ENCODE measurements around the gene FAM107B. TPM values are rescaled to one million over a fixed set of nuclear protein-coding genes. Genes with fewer than 3 reads are reported as not detected.
"Not testable (repeated sequence)": the region's sequence is repeated elsewhere in the genome, so short reads cannot be mapped to it uniquely, and the experiment has no call there.

The FAM107B gene
- total RNA-seq, 1 experiment from 2014 or later: 144 TPM

GRCh38 chr10:14691359-14691758 lies 83.3 kb downstream of the FAM107B start:
- no peak for DNase-seq
- TF ChIP-seq EZH2 (IDR thresholded peaks at IDR 0.05; ENCODE audit: low read depth) (no peak), CTCF (conservative IDR thresholded peaks at IDR 0.05) (no peak)
- Histone ChIP-seq H3F3A (ENCODE audit: insufficient read depth, low read depth) (peaks cover 9% of the 10 kb centered on the region; the same call in 1 of the 2 replicates), H2AFZ (no peak overlapping the region), H3K27ac (no peak overlapping the region), H3K9me2 (ENCODE audit: insufficient read depth) (no peaks in the 10 kb centered on the region), H3K9me3 (ENCODE audit: insufficient read depth, low read depth) (no peaks in the 10 kb centered on the region), H3K4me2 (no peak overlapping the region), H3K4me1 (replicated peaks; ENCODE audit: insufficient read depth) (peaks cover 14% of the 10 kb centered on the region), H3K36me3 (ENCODE audit: low read depth) (no peaks in the 10 kb centered on the region), H4K20me1 (ENCODE audit: insufficient read depth) (no peaks in the 10 kb centered on the region), H3K4me3 (no peak overlapping the region), H3K27me3 (ENCODE audit: insufficient read depth, low read depth) (no peaks in the 10 kb centered on the region), H3K79me2 (ENCODE audit: low read depth) (no peaks in the 10 kb centered on the region)
- intact Hi-C loops (cut with micrococcal nuclease; ENCODE audit: unreplicated experiment): no loop called here
- no TSS peak for BruUV-seq (replicated peaks)
- POLR2A ChIA-PET (ENCODE audit: unreplicated experiment): no interaction called here
- CTCF ChIA-PET: no interaction called here

- CTCF ChIA-PET: no interaction called here
- H3K36me3 ChIP-seq (ENCODE audit: low read depth): no peaks in the 10 kb centered on the region
- no peak overlapping the region for H2AFZ ChIP-seq
- H3K4me3 ChIP-seq: no peak overlapping the region
- BruUV-seq (replicated peaks): no TSS peak
- POLR2A ChIA-PET (ENCODE audit: unreplicated experiment): no interaction called here
- peaks cover 14% of the 10 kb centered on the region for H3K4me1 ChIP-seq (replicated peaks; ENCODE audit: insufficient read depth)
- no peaks in the 10 kb centered on the region for H3K27me3 ChIP-seq (ENCODE audit: insufficient read depth, low read depth)
- H4K20me1 ChIP-seq (ENCODE audit: insufficient read depth): no peaks in the 10 kb centered on the region
- peaks cover 10% of the 10 kb centered on the region; the same call in 1 of the 2 replicates for H3F3A ChIP-seq (ENCODE audit: insufficient read depth, low read depth)
- DNase-seq: no peak
- H3K9me3 ChIP-seq (ENCODE audit: insufficient read depth, low read depth): no peaks in the 10 kb centered on the region
- no peaks in the 10 kb centered on the region for H3K9me2 ChIP-seq (ENCODE audit: insufficient read depth)
- TF ChIP-seq CTCF (conservative IDR thresholded peaks at IDR 0.05): no peak
- TF ChIP-seq EZH2 (IDR thresholded peaks at IDR 0.05; ENCODE audit: low read depth): no peak
- H3K27ac ChIP-seq: no peak overlapping the region
- no peaks in the 10 kb centered on the region for H3K79me2 ChIP-seq (ENCODE audit: low read depth)
- intact Hi-C loops (cut with micrococcal nuclease; ENCODE audit: unreplicated experiment): no loop called here
- no peak overlapping the region for H3K4me2 ChIP-seq
Measured at GRCh38 chr10:14688606-14689005, 86.1 kb downstream of the FAM107B start.

- DNase-seq; H3F3A ChIP-seq (ENCODE audit: insufficient read depth, low read depth); H3K9me3 ChIP-seq (ENCODE audit: insufficient read depth, low read depth); H3K4me2 ChIP-seq; H3K9me2 ChIP-seq (ENCODE audit: insufficient read depth); POLR2A ChIA-PET (ENCODE audit: unreplicated experiment); H2AFZ ChIP-seq; H3K4me3 ChIP-seq; H3K27me3 ChIP-seq (ENCODE audit: insufficient read depth, low read depth); H4K20me1 ChIP-seq (ENCODE audit: insufficient read depth); CTCF ChIA-PET; BruUV-seq (replicated peaks); intact Hi-C loops (cut with micrococcal nuclease; ENCODE audit: unreplicated experiment); H3K36me3 ChIP-seq (ENCODE audit: low read depth); H3K27ac ChIP-seq; H3K79me2 ChIP-seq (ENCODE audit: low read depth): not testable (repeated sequence)
- peaks cover 14% of the 10 kb centered on the region for H3K4me1 ChIP-seq (replicated peaks; ENCODE audit: insufficient read depth)
Measured at GRCh38 chr10:14688189-14688588, 86.5 kb downstream of the FAM107B start.

GRCh38 chr10:14687340-14687739 lies 87.4 kb downstream of the FAM107B start:
- no peaks in the 10 kb centered on the region for H3K9me2 ChIP-seq (ENCODE audit: insufficient read depth)
- no peaks in the 10 kb centered on the region for H4K20me1 ChIP-seq (ENCODE audit: insufficient read depth)
- H3K36me3 ChIP-seq (ENCODE audit: low read depth): no peaks in the 10 kb centered on the region
- TF ChIP-seq CTCF (conservative IDR thresholded peaks at IDR 0.05) (no peak), EZH2 (IDR thresholded peaks at IDR 0.05; ENCODE audit: low read depth) (no peak)
- H3K27ac ChIP-seq: no peak overlapping the region
- intact Hi-C loops (cut with micrococcal nuclease; ENCODE audit: unreplicated experiment): no loop called here
- H3K79me2 ChIP-seq (ENCODE audit: low read depth): no peaks in the 10 kb centered on the region
- peaks cover 10% of the 10 kb centered on the region; the same call in 1 of the 2 replicates for H3F3A ChIP-seq (ENCODE audit: insufficient read depth, low read depth)
- no peak overlapping the region for H3K4me3 ChIP-seq
- H3K4me1 ChIP-seq (replicated peaks; ENCODE audit: insufficient read depth): peaks cover 14% of the 10 kb centered on the region
- DNase-seq: peak in 1 of 2 experiments; percentile 42
- POLR2A ChIA-PET (ENCODE audit: unreplicated experiment): interaction anchor here (0.6 kb wide), 1 partner anchor 23 kb away, joined by 4 read pairs; no protein-coding TSS in a partner anchor
- BruUV-seq (replicated peaks): no TSS peak
- H3K9me3 ChIP-seq (ENCODE audit: insufficient read depth, low read depth): no peaks in the 10 kb centered on the region
- peak overlapping the region; percentile 36; the same call in 1 of the 2 replicates for H3K4me2 ChIP-seq
- no peak overlapping the region for H2AFZ ChIP-seq
- CTCF ChIA-PET: interaction anchor here (0.6 kb wide), 1 partner anchor 455 kb away, joined by 3 read pairs; no protein-coding TSS in a partner anchor
- H3K27me3 ChIP-seq (ENCODE audit: insufficient read depth, low read depth): no peaks in the 10 kb centered on the region

Data from PC-9 (cell line).